ENCODE data around the gene FANCC.

FANCC gene

DNA sequence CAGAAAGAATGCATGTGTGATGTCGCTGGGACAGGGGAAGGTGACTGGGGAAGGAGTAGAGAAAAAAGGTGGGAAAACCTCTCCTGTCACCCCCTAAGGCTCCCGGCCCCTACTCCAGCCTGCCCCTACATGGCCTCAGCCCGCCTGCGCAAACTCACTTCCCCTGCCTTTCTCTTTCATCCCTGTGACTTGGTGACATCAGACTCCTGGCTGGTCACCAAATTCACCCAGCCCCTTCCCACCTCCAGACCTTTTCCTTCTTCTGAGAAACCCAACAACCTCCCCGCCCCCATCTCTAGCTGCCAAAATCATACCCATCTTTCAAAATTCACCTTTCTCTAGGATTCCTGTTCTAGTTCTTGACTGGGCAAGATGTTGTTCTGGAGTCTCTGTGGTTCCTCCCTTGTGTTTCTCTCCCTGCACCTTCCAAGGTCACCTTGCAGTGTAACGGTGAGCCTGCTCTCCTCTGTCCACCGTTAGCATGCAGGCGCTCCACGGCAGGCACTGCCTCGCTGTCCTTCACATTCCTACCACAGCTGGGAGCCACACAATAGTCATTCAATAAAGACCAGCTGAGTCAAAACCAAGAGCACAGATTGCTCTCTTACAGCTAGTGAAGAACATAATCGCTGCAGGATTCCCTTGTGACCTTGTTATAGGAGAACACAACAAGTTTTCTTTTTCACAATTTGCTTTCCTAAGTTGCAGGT lies 134.5 kb downstream of the FANCC start:
- DNase-seq, result no peak

GRCh38 chr9:95181835-95182234 lies 135.7 kb downstream of the FANCC start:
- DNase-seq, result no peak

- DNase-seq, result no peak
Measured at GRCh38 chr9:95181226-95181818, 136.2 kb downstream of the FANCC start.

- DNase-seq, result no peak
Measured at GRCh38 chr9:95177617-95178016, 139.9 kb downstream of the FANCC start.

- DNase-seq, result no peak
Measured at GRCh38 chr9:95176755-95177319, 140.7 kb downstream of the FANCC start.

DNA sequence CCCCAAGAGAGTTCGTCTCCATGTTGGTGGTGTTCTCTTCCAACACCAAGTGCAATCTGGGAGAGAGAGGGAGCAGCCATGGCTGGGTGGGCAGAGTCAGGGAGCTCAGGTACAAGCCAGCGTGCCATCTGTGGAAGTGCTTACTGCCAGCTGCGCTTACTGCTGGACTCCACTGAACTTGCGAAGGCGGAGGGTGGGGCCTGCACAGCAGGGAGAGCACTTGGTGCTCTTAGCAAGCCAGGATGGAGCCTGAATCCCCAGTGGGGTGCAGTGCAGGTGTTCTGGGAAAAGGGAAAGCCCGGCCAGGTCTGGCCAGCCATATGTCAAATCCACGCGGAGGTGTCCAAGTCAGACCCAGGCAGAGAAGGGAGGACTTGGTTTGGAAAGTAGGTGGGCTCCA lies 142.0 kb downstream of the FANCC start:
- DNase-seq, result no peak

- no peak for DNase-seq
Measured at GRCh38 chr9:95174038-95174437, 143.5 kb downstream of the FANCC start.

DNA sequence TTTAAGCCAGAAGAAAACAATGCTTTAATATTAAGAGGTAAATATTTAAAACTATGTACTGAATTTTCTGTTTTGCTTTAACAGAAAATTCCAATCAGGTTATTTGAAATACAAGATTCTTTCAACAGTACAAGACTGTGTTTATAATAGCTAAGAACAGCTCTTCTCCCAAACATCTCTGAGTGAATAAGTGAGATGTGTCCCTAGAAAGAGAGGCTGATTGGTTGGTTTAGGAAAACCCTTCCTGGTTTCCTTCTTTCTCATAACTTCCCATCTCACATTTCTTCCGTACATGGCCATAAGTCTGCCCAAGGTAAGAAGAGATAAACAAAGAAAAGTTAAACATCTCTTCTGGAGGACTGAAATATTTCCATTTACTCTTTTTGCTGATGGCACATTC lies 145.9 kb downstream of the FANCC start:
- no peak for DNase-seq

- no peak for DNase-seq
Measured at GRCh38 chr9:95171001-95171400, 146.5 kb downstream of the FANCC start.

DNA sequence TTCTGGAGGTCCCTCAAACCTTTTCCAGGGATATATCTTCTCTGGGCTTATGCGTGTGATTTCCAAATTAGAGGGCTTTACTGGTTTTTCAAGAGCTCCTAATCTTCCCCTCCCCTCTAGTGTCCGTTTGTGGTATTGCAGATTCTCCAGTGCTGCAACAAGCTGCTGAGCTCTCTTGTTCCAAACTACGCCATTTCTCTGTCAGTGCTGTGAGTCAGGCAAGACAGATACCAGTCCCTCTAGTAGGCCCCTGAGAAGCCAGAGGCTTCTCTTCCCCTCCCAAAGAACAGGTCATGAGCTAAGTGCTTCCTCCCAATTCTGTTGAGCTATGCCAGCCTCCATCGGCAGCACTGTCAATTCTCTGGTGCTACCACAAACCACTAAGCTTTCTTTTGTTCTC lies 149.5 kb downstream of the FANCC start:
- peak in 1 of 4 experiments; percentile 3 for DNase-seq

DNA sequence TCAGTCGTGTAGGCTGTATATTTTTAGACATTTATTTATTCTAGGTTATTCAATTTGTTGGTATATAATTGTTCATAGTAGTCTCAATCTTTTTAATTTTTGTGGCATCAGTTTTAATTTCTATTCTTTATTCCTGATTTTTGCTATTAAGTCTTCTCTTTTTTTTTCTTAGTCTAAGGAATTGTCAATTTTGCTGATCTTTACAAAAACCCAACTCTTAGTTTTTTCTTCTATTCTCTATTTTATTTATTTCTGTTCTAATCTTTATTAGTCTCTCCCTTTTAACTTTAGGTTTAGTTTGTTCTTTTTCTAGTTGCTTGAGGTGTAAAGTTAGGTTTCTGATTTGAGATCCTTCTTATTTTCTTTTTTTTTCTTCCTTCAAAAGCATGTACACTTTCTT lies 152.5 kb downstream of the FANCC start:
- no peak for DNase-seq

GRCh38 chr9:95157481-95158151 lies 159.9 kb downstream of the FANCC start:
- DNase-seq, result no peak

DNA sequence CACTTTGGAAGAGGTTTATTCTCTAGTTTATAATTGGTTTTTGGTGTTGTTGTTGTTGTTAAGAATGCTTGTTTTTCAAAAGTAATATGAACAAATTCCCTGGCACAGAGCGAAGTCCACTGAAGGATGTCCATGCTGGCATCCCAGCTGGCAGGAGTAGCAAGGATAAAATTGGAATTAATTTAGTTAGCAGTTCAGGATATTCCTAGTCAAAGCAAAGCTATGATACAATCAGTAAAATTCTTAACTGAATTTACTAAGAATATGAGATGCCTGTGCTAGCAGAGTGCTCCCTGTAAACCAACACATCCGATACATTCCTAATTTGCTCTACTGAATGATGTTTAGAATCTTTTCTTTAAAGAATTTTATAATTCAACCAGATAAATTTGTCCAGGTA lies 161.4 kb downstream of the FANCC start:
- DNase-seq, result no peak

GRCh38 chr9:95155220-95155619 lies 162.3 kb downstream of the FANCC start:
- DNase-seq, result no peak

DNA sequence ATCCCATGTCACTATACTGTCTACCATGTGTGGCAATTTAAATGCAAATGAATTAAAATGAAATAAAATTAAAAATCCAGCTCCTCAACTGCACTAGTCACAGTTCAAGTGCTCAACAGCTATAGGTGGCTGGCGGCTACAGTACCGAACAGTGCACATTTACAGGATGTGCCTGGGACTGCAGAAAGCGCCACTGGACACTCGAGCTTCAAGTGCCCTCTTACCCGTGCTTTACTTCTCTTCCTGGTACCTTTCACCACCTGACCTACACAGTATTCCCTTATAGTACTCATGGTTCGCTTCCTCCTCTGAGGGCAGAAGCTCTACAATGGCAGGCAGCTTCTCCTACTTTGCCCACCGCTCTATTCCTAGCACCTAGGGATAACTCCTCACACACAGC lies 166.6 kb downstream of the FANCC start:
- no peak for DNase-seq

DNA sequence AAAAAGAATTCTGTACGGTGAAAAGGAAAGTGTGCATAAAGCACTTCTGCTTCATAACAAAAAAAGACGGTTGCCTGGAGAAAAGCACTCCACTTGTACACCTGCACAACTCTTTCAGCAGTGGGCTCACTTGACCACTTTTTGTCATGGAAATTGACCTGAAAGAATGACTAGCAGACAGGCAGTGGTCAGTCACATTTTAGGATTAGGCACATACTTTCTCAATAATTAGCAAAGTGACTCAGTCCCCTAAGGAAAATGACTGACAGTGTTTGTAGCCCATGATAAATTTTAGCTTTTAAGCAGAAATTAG lies 169.3 kb downstream of the FANCC start:
- DNase-seq, result no peak

- DNase-seq, result no peak
Measured at GRCh38 chr9:95147452-95148207, 169.9 kb downstream of the FANCC start.

DNA sequence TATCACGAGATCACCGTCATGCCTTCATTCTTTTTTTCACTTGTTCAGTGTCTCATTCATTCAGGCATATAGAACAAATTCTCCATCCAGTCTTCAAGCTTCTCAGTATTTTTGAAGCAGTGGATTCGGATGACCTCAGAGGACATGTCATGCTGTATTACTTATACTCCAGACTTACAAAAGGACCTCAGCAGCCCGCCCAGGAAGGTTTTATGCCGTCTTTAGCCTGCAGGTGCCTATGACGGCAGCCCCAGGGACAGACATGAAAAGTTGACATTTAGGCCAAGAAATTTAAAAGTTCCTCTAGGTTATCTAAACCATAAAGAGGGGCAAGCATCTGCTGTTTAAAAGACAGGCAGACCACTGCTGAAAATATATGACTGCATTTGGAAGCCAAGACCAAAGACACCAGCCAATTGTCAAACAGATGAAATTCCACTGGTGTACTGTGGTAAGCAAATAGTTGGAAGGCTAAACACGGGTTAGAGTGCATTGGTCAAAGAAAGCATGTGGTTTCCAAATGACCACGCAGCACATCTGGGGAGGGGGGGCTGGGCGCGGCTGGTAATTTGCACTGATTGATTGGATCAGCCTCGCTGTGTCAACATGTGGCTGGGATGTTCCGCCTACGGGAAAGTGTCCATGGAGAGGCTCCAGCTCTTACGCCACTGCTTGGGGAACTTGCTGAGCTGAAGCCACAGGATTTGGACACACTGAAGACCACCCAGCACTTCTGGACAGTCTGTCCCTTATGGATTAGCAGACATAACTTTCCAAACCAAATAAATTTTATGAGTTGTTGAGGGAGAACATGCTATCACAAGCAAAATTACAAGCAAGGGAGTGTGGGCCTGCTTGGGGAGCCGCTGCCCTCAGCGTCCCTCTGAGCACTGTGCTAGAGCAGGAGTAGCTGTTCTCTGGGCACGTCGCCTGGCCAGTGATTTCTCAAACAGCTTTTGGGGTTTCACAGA lies 173.6 kb downstream of the FANCC start:
- DNase-seq, result no peak

- DNase-seq, result no peak
Measured at GRCh38 chr9:95142728-95143127, 174.8 kb downstream of the FANCC start.

- DNase-seq, result no peak
Measured at GRCh38 chr9:95142315-95142714, 175.2 kb downstream of the FANCC start.

GRCh38 chr9:95140821-95141220 lies 176.7 kb downstream of the FANCC start:
- DNase-seq, result no peak

DNA sequence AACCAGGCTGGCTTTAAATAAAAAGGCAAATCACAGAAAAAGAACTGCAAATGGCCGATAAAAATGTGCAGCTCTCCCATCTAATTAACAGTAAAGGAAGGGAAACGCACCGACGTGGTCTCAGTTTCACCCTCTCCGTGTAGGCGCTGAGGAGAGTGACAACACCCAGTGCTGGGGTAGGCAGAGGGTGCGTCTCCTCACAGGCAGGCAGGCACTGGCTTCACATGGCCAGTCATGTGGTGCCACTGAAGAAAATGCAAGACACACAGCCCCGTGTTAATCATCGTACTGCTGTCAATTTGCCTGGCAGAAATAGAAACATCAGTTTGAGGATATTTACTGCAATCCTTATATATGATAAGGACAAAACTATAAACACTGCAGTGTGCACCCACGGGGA lies 178.4 kb downstream of the FANCC start:
- DNase-seq, result no peak

Measured in activated naive CD4-positive, alpha-beta T cell (primary cell).